ENCODE measurements around the gene C12orf75.

Gene C12orf75

GRCh38 chr12:105321125-105321524 is 9.4 kb upstream of the C12orf75 start:
- no peak for DNase-seq (ENCODE audit: low read depth)
- peak; percentile 36 for TF ChIP-seq CTCF (IDR thresholded peaks at IDR 0.05; ENCODE audit: insufficient read depth, low read depth, low read length, missing control alignments)

GRCh38 chr12:105322070-105322469 is 8.4 kb upstream of the C12orf75 start:
- no peak for TF ChIP-seq CTCF (IDR thresholded peaks at IDR 0.05; ENCODE audit: insufficient read depth, low read depth, low read length, missing control alignments)
- no peak overlapping the region for H3K4me3 ChIP-seq (ENCODE audit: low read depth, low read length)
- no peak for DNase-seq (ENCODE audit: low read depth)

More at GRCh38 chr12:105321125-105321524, 9.4 kb upstream of the C12orf75 start:
- no peak overlapping the region for H3K4me3 ChIP-seq (ENCODE audit: low read depth, low read length)

GRCh38 chr12:105324704-105325103 is 5.8 kb upstream of the C12orf75 start:
- no peak for DNase-seq (ENCODE audit: low read depth)
- TF ChIP-seq CTCF (IDR thresholded peaks at IDR 0.05; ENCODE audit: insufficient read depth, low read depth, low read length, missing control alignments), result no peak
- no peak overlapping the region for H3K4me3 ChIP-seq (ENCODE audit: low read depth, low read length)

GRCh38 chr12:105325117-105325516 is 5.4 kb upstream of the C12orf75 start:
- DNase-seq (ENCODE audit: low read depth), result no peak
- no peak for TF ChIP-seq CTCF (IDR thresholded peaks at IDR 0.05; ENCODE audit: insufficient read depth, low read depth, low read length, missing control alignments)
- no peak overlapping the region for H3K4me3 ChIP-seq (ENCODE audit: low read depth, low read length)

- H3K4me3 ChIP-seq (ENCODE audit: low read depth, low read length), result peak overlapping the region; percentile 81
- no peak for DNase-seq (ENCODE audit: low read depth)
- no peak for TF ChIP-seq CTCF (IDR thresholded peaks at IDR 0.05; ENCODE audit: insufficient read depth, low read depth, low read length, missing control alignments)
Observed at GRCh38 chr12:105329926-105330282, 587 bp upstream of the C12orf75 start.

GRCh38 chr12:105330931-105331804 is 677 bp downstream of the C12orf75 start:
- H3K4me3 ChIP-seq (ENCODE audit: low read depth, low read length), result peak overlapping the region; percentile 81
- TF ChIP-seq CTCF (IDR thresholded peaks at IDR 0.05; ENCODE audit: insufficient read depth, low read depth, low read length, missing control alignments), result no peak
- DNase-seq (ENCODE audit: low read depth), result peak; percentile 35
